22Rv1 (cell line): ENCODE measurements around the gene NHLRC2.

Experiments
- ZFX ChIP-seq: fragments of 450-650 bp; IDR thresholded peaks from 2 replicates; pipeline ENCODE4 v1.6.1; 2017; ENCODE audit warnings: antibody characterized with exemption, borderline replicate concordance
- TF ChIP-seq, protein P1 (sequence below): fragments of 450-650 bp; IDR thresholded peaks from 2 replicates; pipeline ENCODE4 v1.5.1; 2017; ENCODE audit warnings: mild to moderate bottlenecking

- TF ChIP-seq, protein P1, sequence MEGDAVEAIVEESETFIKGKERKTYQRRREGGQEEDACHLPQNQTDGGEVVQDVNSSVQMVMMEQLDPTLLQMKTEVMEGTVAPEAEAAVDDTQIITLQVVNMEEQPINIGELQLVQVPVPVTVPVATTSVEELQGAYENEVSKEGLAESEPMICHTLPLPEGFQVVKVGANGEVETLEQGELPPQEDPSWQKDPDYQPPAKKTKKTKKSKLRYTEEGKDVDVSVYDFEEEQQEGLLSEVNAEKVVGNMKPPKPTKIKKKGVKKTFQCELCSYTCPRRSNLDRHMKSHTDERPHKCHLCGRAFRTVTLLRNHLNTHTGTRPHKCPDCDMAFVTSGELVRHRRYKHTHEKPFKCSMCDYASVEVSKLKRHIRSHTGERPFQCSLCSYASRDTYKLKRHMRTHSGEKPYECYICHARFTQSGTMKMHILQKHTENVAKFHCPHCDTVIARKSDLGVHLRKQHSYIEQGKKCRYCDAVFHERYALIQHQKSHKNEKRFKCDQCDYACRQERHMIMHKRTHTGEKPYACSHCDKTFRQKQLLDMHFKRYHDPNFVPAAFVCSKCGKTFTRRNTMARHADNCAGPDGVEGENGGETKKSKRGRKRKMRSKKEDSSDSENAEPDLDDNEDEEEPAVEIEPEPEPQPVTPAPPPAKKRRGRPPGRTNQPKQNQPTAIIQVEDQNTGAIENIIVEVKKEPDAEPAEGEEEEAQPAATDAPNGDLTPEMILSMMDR: no peak
- TF ChIP-seq ZFX: no peak
Observed at GRCh38 chr10:113920114-113920513, 65.7 kb downstream of the NHLRC2 start.
